Activated T-cell treated with anti-CD3 and anti-CD28 coated beads, Interleukin-2, amount 50 U/mL, for 72 hours (primary cell): ENCODE data around the gene STEAP2. TPM values are rescaled to one million over a fixed set of nuclear protein-coding genes. Genes with fewer than 3 reads are reported as not detected.

Experiments used
- ATAC-seq, 2 donors: fragments of 150-1000 bp; cut with Tn5 transposase; replicated peaks in 1 of 2; 2 replicates each; pipeline ENCODE4 v1.10.0; 2021; ENCODE audit warnings: moderate library complexity in 2 of 2, mild to moderate bottlenecking in 1 of 2
- DNase-seq, 2 donors: peaks; one replicate each; pipeline ENCODE4 v3.0.0; 2021 to 2022; ENCODE audit warnings: mixed read lengths in 1 of 2
- H3K27ac Mint-ChIP-seq: one replicate; pipeline ENCODE4 v1.8.0; 2022; ENCODE audit warnings: mild to moderate bottlenecking, moderate library complexity, mixed read lengths
- H3K27me3 Mint-ChIP-seq: one replicate; pipeline ENCODE4 v1.8.0; 2022; ENCODE audit warnings: low read depth, mixed read lengths
- H3K36me3 Mint-ChIP-seq, 2 donors: one replicate each; pipeline ENCODE4 v1.8.0; 2022; ENCODE audit warnings: mixed read lengths in 2 of 2, mild to moderate bottlenecking in 1 of 2; ENCODE audit not compliant: insufficient read depth in 2 of 2
- H3K4me1 Mint-ChIP-seq: one replicate; pipeline ENCODE4 v1.8.0; 2022; ENCODE audit warnings: low read depth, mixed read lengths
- H3K4me3 Mint-ChIP-seq, 2 donors: one replicate each; pipeline ENCODE4 v1.8.0; 2022; ENCODE audit warnings: mild to moderate bottlenecking in 2 of 2, mixed read lengths in 2 of 2, moderate library complexity in 2 of 2
- H3K9me3 Mint-ChIP-seq, 2 donors: one replicate each; pipeline ENCODE4 v1.8.0; 2022; ENCODE audit warnings: mixed read lengths in 2 of 2
- total RNA-seq, 2 donors: library from RNA; stranded (reverse); gene quantifications; one replicate each; pipeline ENCODE4 v1.2.3, GENCODE V29; 2022

Gene STEAP2
- total RNA-seq, 2 donors from 2014 or later, result not detected

- Mint-ChIP-seq H3K27me3 (peaks cover 9% of the 10 kb centered on the region), H3K4me3 (no peak overlapping the region), H3K27ac (no peak overlapping the region), H3K4me1 (no peaks in the 10 kb centered on the region), H3K36me3 (no peaks in the 10 kb centered on the region), H3K9me3 (no peaks in the 10 kb centered on the region)
- no peak for DNase-seq
- no peak for ATAC-seq
Observed at GRCh38 chr7:90270431-90271178, 59.1 kb downstream of the STEAP2 start.

GRCh38 chr7:90271753-90272152 is 60.2 kb downstream of the STEAP2 start:
- H3K4me3 Mint-ChIP-seq, result no peak overlapping the region
- H3K4me1 Mint-ChIP-seq, result no peaks in the 10 kb centered on the region
- no peaks in the 10 kb centered on the region for H3K9me3 Mint-ChIP-seq
- no peak overlapping the region for H3K27ac Mint-ChIP-seq
- no peak for ATAC-seq
- no peaks in the 10 kb centered on the region for H3K36me3 Mint-ChIP-seq
- peaks cover 9% of the 10 kb centered on the region for H3K27me3 Mint-ChIP-seq
- no peak for DNase-seq

GRCh38 chr7:90272242-90272641 is 60.7 kb downstream of the STEAP2 start:
- DNase-seq (no peak), ATAC-seq (no peak)
- Mint-ChIP-seq H3K36me3 (no peaks in the 10 kb centered on the region), H3K27me3 (peaks cover 6% of the 10 kb centered on the region), H3K4me3 (no peak overlapping the region), H3K27ac (no peak overlapping the region), H3K4me1 (no peaks in the 10 kb centered on the region), H3K9me3 (no peaks in the 10 kb centered on the region)

GRCh38 chr7:90274161-90274560 is 62.6 kb downstream of the STEAP2 start:
- DNase-seq (no peak), ATAC-seq (no peak)
- Mint-ChIP-seq H3K4me1 (no peaks in the 10 kb centered on the region), H3K27ac (no peak overlapping the region), H3K4me3 (no peak overlapping the region), H3K9me3 (no peaks in the 10 kb centered on the region), H3K27me3 (no peaks in the 10 kb centered on the region), H3K36me3 (no peaks in the 10 kb centered on the region)

- Mint-ChIP-seq H3K4me3 (no peak overlapping the region), H3K27me3 (no peaks in the 10 kb centered on the region), H3K36me3 (no peaks in the 10 kb centered on the region), H3K4me1 (no peaks in the 10 kb centered on the region), H3K27ac (no peak overlapping the region), H3K9me3 (no peaks in the 10 kb centered on the region)
- no peak for ATAC-seq
- no peak for DNase-seq
Observed at GRCh38 chr7:90276033-90276728, 64.6 kb downstream of the STEAP2 start.

Other genes with a start within 250 kb of the STEAP2 start
- gene STEAP1, start 57.3 kb upstream of the STEAP2 start, total RNA-seq, result 1 to 10 TPM; 2.0 to 2.1 TPM
- gene CFAP69, start 33.4 kb downstream of the STEAP2 start, total RNA-seq, result 1 to 10 TPM in 1 of 2 donors, under 1 TPM in 1; 0.79 to 1.1 TPM
- not detected for gene FAM237B, start 109.6 kb downstream of the STEAP2 start, total RNA-seq
- gene GTPBP10, start 135.0 kb downstream of the STEAP2 start, total RNA-seq, result 10 to 100 TPM; 47.6 to 71.1 TPM
- gene CLDN12, start 191.7 kb downstream of the STEAP2 start, total RNA-seq, result 10 to 100 TPM in 1 of 2 donors, 1 to 10 TPM in 1; 5.5 to 11.2 TPM